Progenitor cell of endocrine pancreas (in vitro differentiated cells): ENCODE measurements around the gene KRTAP9-2. TPM values are rescaled to one million over a fixed set of nuclear protein-coding genes. Genes with fewer than 3 reads are reported as not detected.

ENCODE experiments used
- DNase-seq: peaks from one replicate; pipeline ENCODE4 v3.0.0; 2021; ENCODE audit warnings: low spot score; ENCODE audit not compliant: unreplicated experiment
- H3K27ac Mint-ChIP-seq: 2 replicates; pipeline ENCODE4 v1.8.0; 2021; ENCODE audit warnings: mild to moderate bottlenecking, moderate library complexity, mixed read lengths
- H3K27me3 Mint-ChIP-seq: 2 replicates; pipeline ENCODE4 v1.8.0; 2021; ENCODE audit warnings: mixed read lengths
- H3K36me3 Mint-ChIP-seq: 2 replicates; pipeline ENCODE4 v1.8.0; 2022; ENCODE audit warnings: mixed read lengths; ENCODE audit not compliant: insufficient read depth
- H3K4me1 Mint-ChIP-seq: 2 replicates; pipeline ENCODE4 v1.8.0; 2021; ENCODE audit warnings: low read depth, mixed read lengths
- H3K4me3 Mint-ChIP-seq: 2 replicates; pipeline ENCODE4 v1.8.0; 2021; ENCODE audit warnings: low read depth, mild to moderate bottlenecking, moderate library complexity, mixed read lengths
- H3K9me3 Mint-ChIP-seq: 2 replicates; pipeline ENCODE4 v1.8.0; 2021; ENCODE audit warnings: low read depth, mixed read lengths
- total RNA-seq: library from RNA; stranded (reverse); gene quantifications from 2 replicates; pipeline ENCODE4 v1.2.1, GENCODE V29; 2021
- TF ChIP-seq, protein P1 (sequence below): fragments of 200-600 bp; sonication (generic); IDR thresholded peaks from one replicate; pipeline ENCODE4 v1.5.0; 2021; ENCODE audit warnings: antibody characterized with exemption, mild to moderate bottlenecking; ENCODE audit not compliant: unreplicated experiment

Gene KRTAP9-2
- total RNA-seq, 1 donor from 2014 or later = not detected

GRCh38 chr17:41199421-41200078 is 26.9 kb upstream of the KRTAP9-2 start:
- H3K27ac Mint-ChIP-seq = no peak overlapping the region
- no peak overlapping the region for H3K4me3 Mint-ChIP-seq
- H3K36me3 Mint-ChIP-seq = no peaks in the 10 kb centered on the region
- H3K27me3 Mint-ChIP-seq = peaks cover 14% of the 10 kb centered on the region
- TF ChIP-seq, protein P1, sequence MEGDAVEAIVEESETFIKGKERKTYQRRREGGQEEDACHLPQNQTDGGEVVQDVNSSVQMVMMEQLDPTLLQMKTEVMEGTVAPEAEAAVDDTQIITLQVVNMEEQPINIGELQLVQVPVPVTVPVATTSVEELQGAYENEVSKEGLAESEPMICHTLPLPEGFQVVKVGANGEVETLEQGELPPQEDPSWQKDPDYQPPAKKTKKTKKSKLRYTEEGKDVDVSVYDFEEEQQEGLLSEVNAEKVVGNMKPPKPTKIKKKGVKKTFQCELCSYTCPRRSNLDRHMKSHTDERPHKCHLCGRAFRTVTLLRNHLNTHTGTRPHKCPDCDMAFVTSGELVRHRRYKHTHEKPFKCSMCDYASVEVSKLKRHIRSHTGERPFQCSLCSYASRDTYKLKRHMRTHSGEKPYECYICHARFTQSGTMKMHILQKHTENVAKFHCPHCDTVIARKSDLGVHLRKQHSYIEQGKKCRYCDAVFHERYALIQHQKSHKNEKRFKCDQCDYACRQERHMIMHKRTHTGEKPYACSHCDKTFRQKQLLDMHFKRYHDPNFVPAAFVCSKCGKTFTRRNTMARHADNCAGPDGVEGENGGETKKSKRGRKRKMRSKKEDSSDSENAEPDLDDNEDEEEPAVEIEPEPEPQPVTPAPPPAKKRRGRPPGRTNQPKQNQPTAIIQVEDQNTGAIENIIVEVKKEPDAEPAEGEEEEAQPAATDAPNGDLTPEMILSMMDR = no peak
- H3K4me1 Mint-ChIP-seq = no peaks in the 10 kb centered on the region
- peaks cover 8% of the 10 kb centered on the region for H3K9me3 Mint-ChIP-seq
- no peak for DNase-seq

DNA sequence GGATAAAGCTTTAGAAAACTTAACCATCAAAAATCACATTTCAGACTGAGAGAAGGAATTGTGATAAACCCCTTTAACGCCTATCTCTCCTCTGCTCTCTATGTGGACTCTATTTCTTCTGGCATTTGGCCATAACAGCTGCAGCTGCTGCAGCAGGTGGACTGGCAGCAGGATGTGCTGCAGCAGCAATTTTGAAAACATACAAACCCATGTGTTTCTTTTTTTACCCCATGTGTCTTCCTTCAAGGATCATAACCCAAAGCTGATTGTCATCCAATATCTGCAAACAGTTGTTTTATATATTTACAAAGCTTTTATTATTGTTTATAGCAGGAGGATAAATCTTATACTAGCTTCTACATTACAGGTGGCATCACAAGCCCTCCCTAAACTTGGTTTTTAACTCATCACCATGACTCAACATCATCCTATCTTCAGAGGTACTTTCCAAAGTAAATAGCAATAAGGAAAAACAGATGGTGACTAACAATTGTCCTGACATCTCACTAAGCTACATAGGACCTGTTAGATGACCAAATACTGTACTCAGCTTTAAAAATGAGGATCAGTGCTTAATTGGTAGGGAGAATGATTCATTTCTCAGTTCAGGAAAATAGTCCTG is 14.5 kb upstream of the KRTAP9-2 start:
- TF ChIP-seq, protein P1 = no peak
- DNase-seq = no peak
- Mint-ChIP-seq H3K27ac (no peak overlapping the region), H3K4me1 (peaks cover 2% of the 10 kb centered on the region), H3K4me3 (no peak overlapping the region), H3K27me3 (peaks cover 6% of the 10 kb centered on the region), H3K9me3 (peaks cover 16% of the 10 kb centered on the region), H3K36me3 (no peaks in the 10 kb centered on the region)

- Mint-ChIP-seq H3K27ac (no peak overlapping the region), H3K4me3 (no peak overlapping the region), H3K9me3 (peaks cover 14% of the 10 kb centered on the region), H3K27me3 (peaks cover 6% of the 10 kb centered on the region), H3K36me3 (no peaks in the 10 kb centered on the region), H3K4me1 (peaks cover 2% of the 10 kb centered on the region)
- TF ChIP-seq, protein P1 = no peak
- no peak for DNase-seq
Measured at GRCh38 chr17:41212524-41213169, 13.8 kb upstream of the KRTAP9-2 start.

DNA sequence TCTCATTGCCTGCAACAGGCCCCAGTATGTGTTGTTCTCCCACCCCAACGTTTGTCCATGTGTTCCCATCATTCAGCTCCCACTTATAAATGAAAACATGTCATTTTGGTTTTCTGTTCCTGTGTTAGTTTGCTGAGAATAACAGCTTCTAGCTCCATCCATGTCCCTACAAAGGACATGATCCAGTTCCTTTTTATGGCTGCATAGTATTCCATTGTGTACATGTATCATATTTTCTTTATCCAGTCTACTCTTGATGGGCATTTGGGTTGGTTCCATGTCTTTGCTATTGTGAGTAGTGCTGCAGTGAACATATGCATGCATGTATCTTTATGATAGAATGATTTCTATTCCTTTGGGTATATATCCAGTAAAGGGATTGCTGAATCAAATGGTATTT is 10.8 kb upstream of the KRTAP9-2 start:
- H3K27me3 Mint-ChIP-seq = peaks cover 3% of the 10 kb centered on the region
- H3K27ac Mint-ChIP-seq = no peak overlapping the region

GRCh38 chr17:41223821-41224220 is 2.6 kb upstream of the KRTAP9-2 start:
- H3K4me1 Mint-ChIP-seq = no peaks in the 10 kb centered on the region
- H3K36me3 Mint-ChIP-seq = no peaks in the 10 kb centered on the region
- peaks cover 8% of the 10 kb centered on the region for H3K27me3 Mint-ChIP-seq
- peaks cover 10% of the 10 kb centered on the region for H3K9me3 Mint-ChIP-seq
- no peak overlapping the region for H3K4me3 Mint-ChIP-seq
- H3K27ac Mint-ChIP-seq = no peak overlapping the region
- TF ChIP-seq, protein P1 = no peak
- no peak for DNase-seq

More for the DNA sequence above, 10.8 kb upstream of the KRTAP9-2 start:
- H3K36me3 Mint-ChIP-seq = no peaks in the 10 kb centered on the region
- DNase-seq = no peak
- H3K9me3 Mint-ChIP-seq = peaks cover 9% of the 10 kb centered on the region
- TF ChIP-seq, protein P1 = no peak
- no peak overlapping the region for H3K4me3 Mint-ChIP-seq
- peaks cover 2% of the 10 kb centered on the region for H3K4me1 Mint-ChIP-seq
